Panc1 (cell line): Measurements from ENCODE around the gene TRMT61A.

ENCODE experiments used
- POLR2AphosphoS5 ChIP-seq: IDR thresholded peaks from 2 replicates; pipeline ENCODE4 v1.6.1; 2012; ENCODE audit warnings: mild to moderate bottlenecking, low read depth, low read length, moderate library complexity
- SIN3A ChIP-seq: IDR thresholded peaks from 2 replicates; pipeline ENCODE4 v1.6.1; 2012; ENCODE audit warnings: low read depth, mild to moderate bottlenecking, low read length, moderate library complexity, borderline replicate concordance; ENCODE audit not compliant: insufficient read depth
- TF ChIP-seq, protein P1 (sequence below): fragments of 450-650 bp; IDR thresholded peaks from 2 replicates; pipeline ENCODE4 v1.5.1; 2017; ENCODE audit warnings: mild to moderate bottlenecking

DNA sequence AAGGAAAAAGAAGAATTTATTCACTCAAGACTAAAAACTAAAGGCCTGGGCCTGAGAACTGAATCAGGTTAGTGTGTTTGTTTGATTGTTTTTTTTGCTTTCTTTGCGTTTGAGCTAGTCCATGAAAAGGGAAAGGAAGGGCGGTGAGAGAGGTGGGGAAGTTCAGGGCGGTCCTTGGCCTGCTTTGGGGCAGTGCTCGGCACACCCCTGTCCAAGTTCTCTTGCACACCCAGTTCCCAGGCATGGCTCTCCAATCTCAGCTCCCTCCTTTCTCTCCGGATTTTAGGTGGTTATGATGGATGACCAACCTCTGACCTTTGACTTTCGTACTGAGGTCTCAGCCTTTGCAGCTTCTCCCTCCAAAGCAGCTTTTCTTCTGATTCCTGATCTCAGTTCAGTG is 45.1 kb downstream of the TRMT61A start:
- TF ChIP-seq, protein P1, sequence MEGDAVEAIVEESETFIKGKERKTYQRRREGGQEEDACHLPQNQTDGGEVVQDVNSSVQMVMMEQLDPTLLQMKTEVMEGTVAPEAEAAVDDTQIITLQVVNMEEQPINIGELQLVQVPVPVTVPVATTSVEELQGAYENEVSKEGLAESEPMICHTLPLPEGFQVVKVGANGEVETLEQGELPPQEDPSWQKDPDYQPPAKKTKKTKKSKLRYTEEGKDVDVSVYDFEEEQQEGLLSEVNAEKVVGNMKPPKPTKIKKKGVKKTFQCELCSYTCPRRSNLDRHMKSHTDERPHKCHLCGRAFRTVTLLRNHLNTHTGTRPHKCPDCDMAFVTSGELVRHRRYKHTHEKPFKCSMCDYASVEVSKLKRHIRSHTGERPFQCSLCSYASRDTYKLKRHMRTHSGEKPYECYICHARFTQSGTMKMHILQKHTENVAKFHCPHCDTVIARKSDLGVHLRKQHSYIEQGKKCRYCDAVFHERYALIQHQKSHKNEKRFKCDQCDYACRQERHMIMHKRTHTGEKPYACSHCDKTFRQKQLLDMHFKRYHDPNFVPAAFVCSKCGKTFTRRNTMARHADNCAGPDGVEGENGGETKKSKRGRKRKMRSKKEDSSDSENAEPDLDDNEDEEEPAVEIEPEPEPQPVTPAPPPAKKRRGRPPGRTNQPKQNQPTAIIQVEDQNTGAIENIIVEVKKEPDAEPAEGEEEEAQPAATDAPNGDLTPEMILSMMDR, result no peak
- TF ChIP-seq POLR2AphosphoS5 (no peak), SIN3A (no peak)
